ENCODE results near the gene EGLN1.

The EGLN1 gene

GRCh38 chr1:231324660-231325059 lies 97.4 kb downstream of the EGLN1 start:
- no peak for DNase-seq

- DNase-seq: no peak
Observed at GRCh38 chr1:231322880-231323530, 99.1 kb downstream of the EGLN1 start.

- DNase-seq: no peak
Observed at GRCh38 chr1:231319080-231319479, 103.0 kb downstream of the EGLN1 start.

- DNase-seq: no peak
Observed at GRCh38 chr1:231318568-231318967, 103.5 kb downstream of the EGLN1 start.

- DNase-seq: no peak
Observed at GRCh38 chr1:231318015-231318355, 104.1 kb downstream of the EGLN1 start.

GRCh38 chr1:231317306-231318014 lies 104.6 kb downstream of the EGLN1 start:
- DNase-seq: no peak

GRCh38 chr1:231315887-231316286 lies 106.2 kb downstream of the EGLN1 start:
- no peak for DNase-seq
